ENCODE data around the gene S100A14. TPM values are rescaled to one million over a fixed set of nuclear protein-coding genes. Genes with fewer than 3 reads are reported as not detected.

The S100A14 gene
- total RNA-seq, 2 donors from 2014 or later: 13.5 to 25.0 TPM

DNA sequence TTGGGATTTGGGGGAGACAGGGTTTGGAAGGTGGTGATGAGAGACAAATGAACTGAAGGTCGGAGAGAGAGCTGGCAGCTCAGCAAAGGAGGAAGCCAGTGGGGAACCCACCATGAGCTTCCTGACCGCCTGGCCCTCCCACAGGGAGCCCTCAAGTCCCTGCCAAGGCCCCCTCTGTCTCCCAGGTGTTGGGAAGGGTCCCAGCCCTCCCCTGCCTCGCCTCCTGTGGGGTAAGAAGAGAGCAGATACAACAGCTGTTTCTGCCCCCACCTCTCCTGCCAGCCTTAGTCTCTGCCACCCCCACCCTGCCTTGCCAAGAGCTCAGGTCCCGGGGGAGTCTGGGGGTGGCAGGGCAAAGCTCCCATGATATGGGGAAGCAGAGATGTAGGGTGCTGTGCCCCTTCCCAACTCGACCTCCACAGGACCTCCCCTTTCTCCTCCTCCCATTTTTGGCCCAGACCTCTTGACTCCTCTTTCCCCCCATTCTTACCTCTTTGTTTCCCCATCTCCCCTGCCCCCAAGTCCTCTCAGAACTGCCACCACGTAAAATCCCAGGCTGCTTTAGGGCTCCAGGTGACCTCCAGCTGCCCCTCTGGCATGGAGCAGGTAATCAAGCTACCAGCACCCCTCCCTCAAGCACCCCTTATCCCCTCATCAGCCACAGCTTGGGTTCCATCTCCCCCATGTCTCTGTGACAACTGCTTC is 12.7 kb upstream of the S100A14 start:
- Histone ChIP-seq H3K4me1 (replicated peaks) (peaks cover 5% of the 10 kb centered on the region), H3K9me3 (no peaks in the 10 kb centered on the region), H3K27me3 (replicated peaks; ENCODE audit: insufficient read depth) (no peaks in the 10 kb centered on the region), H3K27ac (no peak overlapping the region), H3K36me3 (no peaks in the 10 kb centered on the region), H3K4me3 (no peak overlapping the region)
- no peak for DNase-seq (ENCODE audit: low spot score)
- TF ChIP-seq POLR2AphosphoS5 (IDR thresholded peaks at IDR 0.05): no peak
- TF ChIP-seq, protein P1, sequence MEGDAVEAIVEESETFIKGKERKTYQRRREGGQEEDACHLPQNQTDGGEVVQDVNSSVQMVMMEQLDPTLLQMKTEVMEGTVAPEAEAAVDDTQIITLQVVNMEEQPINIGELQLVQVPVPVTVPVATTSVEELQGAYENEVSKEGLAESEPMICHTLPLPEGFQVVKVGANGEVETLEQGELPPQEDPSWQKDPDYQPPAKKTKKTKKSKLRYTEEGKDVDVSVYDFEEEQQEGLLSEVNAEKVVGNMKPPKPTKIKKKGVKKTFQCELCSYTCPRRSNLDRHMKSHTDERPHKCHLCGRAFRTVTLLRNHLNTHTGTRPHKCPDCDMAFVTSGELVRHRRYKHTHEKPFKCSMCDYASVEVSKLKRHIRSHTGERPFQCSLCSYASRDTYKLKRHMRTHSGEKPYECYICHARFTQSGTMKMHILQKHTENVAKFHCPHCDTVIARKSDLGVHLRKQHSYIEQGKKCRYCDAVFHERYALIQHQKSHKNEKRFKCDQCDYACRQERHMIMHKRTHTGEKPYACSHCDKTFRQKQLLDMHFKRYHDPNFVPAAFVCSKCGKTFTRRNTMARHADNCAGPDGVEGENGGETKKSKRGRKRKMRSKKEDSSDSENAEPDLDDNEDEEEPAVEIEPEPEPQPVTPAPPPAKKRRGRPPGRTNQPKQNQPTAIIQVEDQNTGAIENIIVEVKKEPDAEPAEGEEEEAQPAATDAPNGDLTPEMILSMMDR (IDR thresholded peaks at IDR 0.05): no peak
- TF ChIP-seq POLR2A (IDR thresholded peaks at IDR 0.05): no peak
- intact Hi-C loops (cut with DNase I): loop anchor here (5.0 kb wide), 1 partner anchor 56 kb away; no protein-coding TSS in a partner anchor
- 85% methylated on average over 6 of the region's 6 CpGs for WGBS

DNA sequence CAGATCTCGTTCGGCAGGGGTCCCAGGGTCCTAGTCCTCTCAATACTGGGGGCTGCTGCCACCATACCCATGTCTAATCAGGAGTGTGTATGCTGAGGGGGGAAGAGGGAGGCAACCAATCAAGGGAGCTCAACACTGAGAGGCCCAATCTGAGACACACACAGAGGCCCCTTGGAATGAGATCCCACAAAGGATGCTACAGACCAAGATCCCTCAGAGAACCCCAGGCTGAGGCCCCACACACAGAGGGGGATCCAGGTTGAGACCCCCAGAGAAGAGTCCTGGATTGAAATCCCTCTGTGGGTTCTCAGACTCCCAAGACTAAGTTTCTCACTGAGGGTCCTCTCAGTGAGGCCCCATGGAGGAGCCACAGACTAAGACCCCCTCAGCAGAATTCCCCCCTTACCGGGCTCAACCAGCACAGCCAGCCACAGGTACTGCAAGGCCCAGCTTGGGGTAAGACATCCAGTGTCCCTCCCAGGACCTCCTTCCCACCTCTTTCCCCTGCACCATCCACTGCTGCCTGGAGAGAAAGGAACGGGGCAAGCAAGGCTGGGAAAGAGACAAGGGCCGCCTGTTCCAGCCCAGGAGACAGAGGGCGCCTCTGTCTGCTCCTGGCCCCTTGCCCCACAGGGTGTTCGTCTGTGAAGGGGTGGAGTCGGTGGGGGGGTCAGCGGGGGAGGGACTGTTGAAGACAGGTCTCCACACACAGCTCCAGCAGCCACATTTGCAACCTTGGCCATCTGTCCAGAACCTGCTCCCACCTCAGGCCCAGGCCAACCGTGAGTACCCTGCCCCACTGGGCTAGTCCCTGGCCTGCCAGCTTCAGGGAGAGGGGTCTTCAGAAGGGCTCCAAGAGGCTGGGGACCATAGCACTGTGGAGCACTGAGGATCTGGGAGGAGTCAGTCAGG is 11.8 kb upstream of the S100A14 start, which contains the start of gene S100A1:
Gene S100A1, plus strand, starts transcription at position 720 of the 912 bp plus-strand sequence. CDS start 2,088 bp downstream, outside the sequence.
- no peak for DNase-seq (ENCODE audit: low spot score)
- WGBS: 65% methylated on average over 10 of the region's 10 CpGs
- Histone ChIP-seq H3K27me3 (replicated peaks; ENCODE audit: insufficient read depth) (no peaks in the 10 kb centered on the region), H3K36me3 (no peaks in the 10 kb centered on the region), H3K9me3 (no peaks in the 10 kb centered on the region), H3K27ac (peak within 1 kb of the TSS; percentile 84), H3K4me3 (peak within 1 kb of the TSS; percentile 37 to 45), H3K4me1 (replicated peaks) (peaks cover 5% of the 10 kb centered on the region)
- intact Hi-C loops (cut with DNase I): loop anchor here (5.0 kb wide), 1 partner anchor 56 kb away; no protein-coding TSS in a partner anchor
- TF ChIP-seq, protein P1 (IDR thresholded peaks at IDR 0.05): peak in 1 of 4 experiments; percentile 1
- TF ChIP-seq POLR2A (IDR thresholded peaks at IDR 0.05) (no peak), POLR2AphosphoS5 (IDR thresholded peaks at IDR 0.05) (no peak)

DNA sequence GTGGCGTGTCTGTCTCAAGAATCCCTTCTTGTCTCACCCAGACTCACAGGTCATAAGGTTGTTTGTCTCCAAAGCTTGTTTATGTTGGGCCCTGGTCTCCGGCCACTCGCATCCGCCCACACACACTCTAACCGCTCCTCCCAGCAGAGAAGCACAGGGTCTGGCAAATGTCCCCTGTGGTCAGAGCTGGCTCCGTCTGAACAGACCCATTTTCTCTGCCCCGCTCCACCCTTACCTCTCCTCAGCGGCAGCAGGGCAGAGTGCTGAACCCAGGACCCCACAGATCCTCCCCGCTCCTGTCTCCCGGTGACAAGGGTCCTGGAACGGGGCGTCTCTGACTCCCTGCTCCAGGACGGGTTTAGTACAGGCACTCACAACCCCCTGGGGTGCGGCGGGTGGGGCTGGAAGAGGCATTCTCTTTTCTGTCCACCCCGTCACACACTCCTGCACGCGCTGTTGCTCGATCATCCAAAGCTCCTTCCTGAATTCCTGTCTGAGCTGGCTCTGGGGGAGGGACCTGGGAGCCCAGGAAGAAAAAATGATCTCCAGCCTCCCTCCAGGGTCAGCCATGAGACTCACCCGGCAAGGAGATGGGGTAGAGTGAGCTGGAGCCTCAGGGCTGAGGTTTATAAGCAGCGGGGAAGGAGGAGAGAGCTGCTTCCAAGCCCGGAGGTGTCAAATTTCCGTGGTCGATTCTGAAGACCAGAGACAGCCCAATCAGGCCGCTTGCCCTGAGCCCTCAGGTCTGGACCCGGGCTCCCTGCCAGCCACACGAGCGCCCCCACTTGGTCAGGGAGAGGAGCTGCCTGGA is 11.0 kb upstream of the S100A14 start, which contains the start of gene S100A13:
Gene S100A13, minus strand, starts transcription at position 602 of the 811 bp plus-strand sequence. CDS start 1,033 bp downstream, outside the sequence.
- intact Hi-C loops (cut with DNase I): loop anchor here (5.0 kb wide), 1 partner anchor 55 kb away; no protein-coding TSS in a partner anchor
- H3K4me3 ChIP-seq: peak within 1 kb of the TSS; percentile 37 to 45
- H3K27ac ChIP-seq: peak within 1 kb of the TSS; percentile 84
- WGBS: 11% methylated on average over 24 of the region's 28 CpGs
- H3K36me3 ChIP-seq: no peaks in the 10 kb centered on the region
- H3K9me3 ChIP-seq: no peaks in the 10 kb centered on the region
- TF ChIP-seq, protein P1 (IDR thresholded peaks at IDR 0.05): peak in 3 of 4 experiments; percentile 11 to 67 (median 18)
- TF ChIP-seq POLR2AphosphoS5 (IDR thresholded peaks at IDR 0.05) (peak; percentile 42), POLR2A (IDR thresholded peaks at IDR 0.05) (peak; percentile 41)
- DNase-seq (ENCODE audit: low spot score): peak; percentile 43
- no peaks in the 10 kb centered on the region for H3K27me3 ChIP-seq (replicated peaks; ENCODE audit: insufficient read depth)
- H3K4me1 ChIP-seq (replicated peaks): peaks cover 5% of the 10 kb centered on the region

DNA sequence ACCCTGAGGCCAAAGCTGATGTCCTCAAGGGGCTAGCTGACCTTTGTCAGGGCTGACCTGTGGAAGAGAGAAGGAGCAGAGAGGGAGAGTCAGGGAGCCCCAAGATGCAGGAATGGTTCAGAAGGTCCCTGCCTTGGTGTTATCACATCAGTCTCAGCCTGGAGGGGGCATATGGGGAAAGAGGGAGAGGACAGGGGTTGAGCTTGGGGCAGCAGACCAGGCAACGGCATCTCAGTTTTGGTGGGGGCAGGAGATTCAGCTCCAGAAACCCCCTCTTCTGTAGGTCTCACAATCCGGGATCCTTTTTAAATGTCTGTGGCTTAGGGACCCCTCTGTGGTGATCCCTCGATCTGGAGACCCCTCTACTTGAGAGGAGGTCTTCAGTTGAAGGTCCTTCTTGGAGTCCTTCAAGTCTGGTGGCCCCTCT is 10.4 kb upstream of the S100A14 start:
- H3K27ac ChIP-seq: peak overlapping the region; percentile 84
- DNase-seq (ENCODE audit: low spot score): no peak
- peak overlapping the region; percentile 37 to 45 for H3K4me3 ChIP-seq
- H3K36me3 ChIP-seq: no peaks in the 10 kb centered on the region
- H3K9me3 ChIP-seq: no peaks in the 10 kb centered on the region
- TF ChIP-seq, protein P1 (IDR thresholded peaks at IDR 0.05): no peak
- TF ChIP-seq POLR2A (IDR thresholded peaks at IDR 0.05): no peak
- no peak for TF ChIP-seq POLR2AphosphoS5 (IDR thresholded peaks at IDR 0.05)
- intact Hi-C loops (cut with DNase I): loop anchor here (5.0 kb wide), 1 partner anchor 54 kb away; no protein-coding TSS in a partner anchor
- peaks cover 5% of the 10 kb centered on the region for H3K4me1 ChIP-seq (replicated peaks)
- WGBS: 58% methylated on average over 2 of the region's 3 CpGs
- no peaks in the 10 kb centered on the region for H3K27me3 ChIP-seq (replicated peaks; ENCODE audit: insufficient read depth)

All from prostate gland (tissue), 2 donors.